Heart right ventricle (tissue), 16 donors: ENCODE results near the gene NPHP4. TPM values are rescaled to one million over a fixed set of nuclear protein-coding genes. Genes with fewer than 3 reads are reported as not detected.

Source experiments
- ATAC-seq, 8 donors: fragments of 200-7000 bp; cut with Tn5 transposase; one replicate each; pipeline ENCODE4 v1.9.1; 2020; ENCODE audit warnings: mild to moderate bottlenecking in 8 of 8, moderate library complexity in 8 of 8, moderate number of reproducible peaks in 1 of 8
- DNase-seq, 2 donors: peaks; one replicate each; pipeline ENCODE4 v3.0.0-alpha.2; 2020
- H3K27ac ChIP-seq, 10 donors: fragments of 200-600 bp; sonication (generic) in 2 of 10; one replicate each; pipeline versions ENCODE4 v1.5.0 to v1.8.0; 2020 to 2022; ENCODE audit warnings: mild to moderate bottlenecking in 3 of 10
- H3K27me3 ChIP-seq, 7 donors: fragments of 200-600 bp; one replicate each; pipeline ENCODE4 v1.8.0; 2021 to 2022; ENCODE audit warnings: mild to moderate bottlenecking in 2 of 7
- H3K36me3 ChIP-seq, 9 donors: fragments of 200-600 bp; sonication (generic) in 1 of 9; one replicate each; pipeline versions ENCODE4 v1.5.0 to v1.8.0; 2020 to 2022; ENCODE audit warnings: mild to moderate bottlenecking in 2 of 9
- H3K4me1 ChIP-seq, 9 donors: fragments of 200-600 bp; sonication (generic) in 1 of 9; one replicate each; pipeline versions ENCODE4 v1.5.0 to v1.8.0; 2020 to 2022; ENCODE audit warnings: mild to moderate bottlenecking in 4 of 9
- H3K4me3 ChIP-seq, 10 donors: fragments of 200-600 bp; sonication (generic) in 2 of 10; one replicate each; pipeline versions ENCODE4 v1.5.0 to v1.8.0; 2020 to 2022; ENCODE audit warnings: mild to moderate bottlenecking in 7 of 10, moderate library complexity in 2 of 10
- H3K9me3 ChIP-seq, 11 donors: fragments of 200-600 bp in 10 of 11; sonication (generic) in 2 of 11; one replicate each; pipeline versions ENCODE4 v1.5.0 to v1.8.0; 2013 to 2022; ENCODE audit warnings: mild to moderate bottlenecking in 2 of 11, control low read depth in 1 of 11, moderate library complexity in 1 of 11
- CTCF ChIP-seq, 9 donors: fragments of 200-600 bp; sonication (generic) in 2 of 9; IDR thresholded peaks; one replicate each; pipeline versions ENCODE4 v1.5.0 to v1.8.0; 2021 to 2022; ENCODE audit warnings: antibody characterized with exemption in 9 of 9, mild to moderate bottlenecking in 5 of 9, moderate library complexity in 1 of 9
- WGBS, 2 donors: extraction: QIAGEN DNeasy Blood & Tissue Kit; methylation state at CpG; one replicate each; pipeline ENCODE4 v1.1.7; 2013; ENCODE audit warnings: inconsistent platforms in 1 of 2; 5-methylcytosine and 5-hydroxymethylcytosine counted together
- intact Hi-C, 10 donors: fragments of 100-400 bp; cut with DNase I; formaldehyde crosslinking; loops; one replicate each; pipeline versions ENCODE4 v1.11.1 to v1.14.2; 2022
- polyA plus RNA-seq, 2 donors: library from polyadenylated mRNA; stranded (reverse); fragments of 200-250 nt; gene quantifications; one replicate each; pipeline ENCODE4 v1.2.3, GENCODE V29; 2013
- total RNA-seq, 10 donors: library from RNA; stranded (reverse); fragmentation: NEBNext Ultra II Directional in 3 of 10; extraction: Animal tissue kit (Norgen Biotek cat#: 25700) in 3 of 10; gene quantifications; one replicate each; pipeline versions ENCODE4 v1.2.1 to v1.2.4, GENCODE V29; 2021 to 2023
- donor health status: Arrhythmogenic right ventricular cardiomyopathy.
- donor health status: ischemic (EF 13 %, LVEDD 7.1; RV severe dilation, severe dysfunction).
- donor health status: healthy with polysubstance abuse.
- donor health status: DM: no; HTN: yes; CAD: no.
- donor health status: DM: no; HTN: no; CAD: no.
- donor health status: ischemic (EF 25% LVEDD 6.9; RV normal size, moderate dysfunction).
- donor health status: ischemic (EF 25% LVEDD 5.7; RV mildly dilated, moderate dysfunction).
- donor health status: healthy.
- donor health status: DM: yes; HTN: yes; CAD: no.
- donor health status: Ischemic cardiomyopathy.
- donor health status: ischemic (EF 35%, LVEDD 5.7; RV mildly dilated, moderate dysfunction).
- donor health status: nonischemic (EF 11% LVEDD 7.7; RV severe dilation, severe dysfunction).
- donor health status: DM: yes; HTN: yes; CAD: no.
- donor health status: PGD.
- donor health status: ischemic (EF 29% LVEDD 5.4; RV normal size, mild dysfunction).
- donor health status: nonischemic (EF 23%, LVEDD 6.1; RV moderate dilation, normal function).

The NPHP4 gene
- total and polyA plus RNA-seq, 12 donors: 2.4 to 5.7 (median 3.3) TPM

GRCh38 chr1:5975133-5975880 lies 16.9 kb downstream of the NPHP4 start:
- no peak for DNase-seq
- intact Hi-C loops: loop anchor here in 2 of 10 donors (2.0 to 5.0 kb wide), 2 partner anchors 465 to 1918 kb away; no protein-coding TSS in a partner anchor

GRCh38 chr1:5974631-5975030 lies 17.6 kb downstream of the NPHP4 start:
- no peak for ATAC-seq
- TF ChIP-seq CTCF (IDR thresholded peaks at IDR 0.05): no peak
- DNase-seq: no peak

More at GRCh38 chr1:5975133-5975880, 16.9 kb downstream of the NPHP4 start:
- Histone ChIP-seq H3K27ac (no peak overlapping the region), H3K9me3 (no peaks in the 10 kb centered on the region), H3K36me3 (peaks cover 0 to 32% (median 0%) of the 10 kb centered on the region in 9 donors), H3K27me3 (no peaks in the 10 kb centered on the region), H3K4me1 (peaks cover 0 to 3% (median 0%) of the 10 kb centered on the region in 9 donors), H3K4me3 (no peak overlapping the region)
- TF ChIP-seq CTCF (IDR thresholded peaks at IDR 0.05): peak; percentile 35 to 74 (median 67)
- ATAC-seq: peak; percentile 64 to 93 (median 84)
- 73 to 77% methylated on average over 17 of the region's 17 CpGs for WGBS, 2 donors

GRCh38 chr1:5973771-5974170 lies 18.5 kb downstream of the NPHP4 start:
- no peak for TF ChIP-seq CTCF (IDR thresholded peaks at IDR 0.05)
- Histone ChIP-seq H3K36me3 (peaks cover 0 to 33% (median 0%) of the 10 kb centered on the region in 9 donors), H3K9me3 (no peaks in the 10 kb centered on the region), H3K4me1 (peaks cover 0 to 2% (median 0%) of the 10 kb centered on the region in 9 donors), H3K27me3 (no peaks in the 10 kb centered on the region), H3K27ac (no peak overlapping the region), H3K4me3 (no peak overlapping the region)
- DNase-seq: no peak
- intact Hi-C loops: loop anchor here in 3 of 10 donors (2.0 to 5.0 kb wide), 2 partner anchors 461 to 463 kb away; no protein-coding TSS in a partner anchor
- WGBS, 2 donors: 72 to 76% methylated on average over 11 of the region's 11 CpGs
- ATAC-seq: no peak

More at GRCh38 chr1:5974631-5975030, 17.6 kb downstream of the NPHP4 start:
- H3K27me3 ChIP-seq: no peaks in the 10 kb centered on the region
- no peaks in the 10 kb centered on the region for H3K9me3 ChIP-seq
- H3K27ac ChIP-seq: no peak overlapping the region
- intact Hi-C loops: loop anchor here in 3 of 10 donors (2.0 to 5.0 kb wide), 3 partner anchors 462 to 1917 kb away; no protein-coding TSS in a partner anchor
- WGBS, 2 donors: 90 to 92% methylated on average over 8 of the region's 8 CpGs
- peaks cover 0 to 2% (median 0%) of the 10 kb centered on the region in 9 donors for H3K4me1 ChIP-seq
- H3K4me3 ChIP-seq: no peak overlapping the region
- H3K36me3 ChIP-seq: peaks cover 0 to 32% (median 0%) of the 10 kb centered on the region in 9 donors

GRCh38 chr1:5972198-5972520 lies 20.1 kb downstream of the NPHP4 start:
- no peaks in the 10 kb centered on the region for H3K9me3 ChIP-seq
- H3K4me3 ChIP-seq: no peak overlapping the region
- peaks cover 0 to 46% (median 0%) of the 10 kb centered on the region in 9 donors for H3K36me3 ChIP-seq
- no peak for DNase-seq
- no peak for TF ChIP-seq CTCF (IDR thresholded peaks at IDR 0.05)
- H3K27ac ChIP-seq: no peak overlapping the region
- 87 to 91% methylated on average over 4 of the region's 4 CpGs for WGBS, 2 donors
- no peaks in the 10 kb centered on the region for H3K27me3 ChIP-seq
- H3K4me1 ChIP-seq: peaks cover 0 to 7% (median 0%) of the 10 kb centered on the region in 9 donors
- intact Hi-C loops: loop anchor here in 1 of 10 donors (5.0 kb wide), 1 partner anchor 460 kb away; no protein-coding TSS in a partner anchor
- ATAC-seq: no peak
